ENCODE measurements around the gene ZBED4.

The ZBED4 gene

GRCh38 chr22:49878206-49878605, 24.6 kb downstream of the ZBED4 start:
- TF ChIP-seq, protein P1, sequence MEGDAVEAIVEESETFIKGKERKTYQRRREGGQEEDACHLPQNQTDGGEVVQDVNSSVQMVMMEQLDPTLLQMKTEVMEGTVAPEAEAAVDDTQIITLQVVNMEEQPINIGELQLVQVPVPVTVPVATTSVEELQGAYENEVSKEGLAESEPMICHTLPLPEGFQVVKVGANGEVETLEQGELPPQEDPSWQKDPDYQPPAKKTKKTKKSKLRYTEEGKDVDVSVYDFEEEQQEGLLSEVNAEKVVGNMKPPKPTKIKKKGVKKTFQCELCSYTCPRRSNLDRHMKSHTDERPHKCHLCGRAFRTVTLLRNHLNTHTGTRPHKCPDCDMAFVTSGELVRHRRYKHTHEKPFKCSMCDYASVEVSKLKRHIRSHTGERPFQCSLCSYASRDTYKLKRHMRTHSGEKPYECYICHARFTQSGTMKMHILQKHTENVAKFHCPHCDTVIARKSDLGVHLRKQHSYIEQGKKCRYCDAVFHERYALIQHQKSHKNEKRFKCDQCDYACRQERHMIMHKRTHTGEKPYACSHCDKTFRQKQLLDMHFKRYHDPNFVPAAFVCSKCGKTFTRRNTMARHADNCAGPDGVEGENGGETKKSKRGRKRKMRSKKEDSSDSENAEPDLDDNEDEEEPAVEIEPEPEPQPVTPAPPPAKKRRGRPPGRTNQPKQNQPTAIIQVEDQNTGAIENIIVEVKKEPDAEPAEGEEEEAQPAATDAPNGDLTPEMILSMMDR (IDR thresholded peaks at IDR 0.05; ENCODE audit: extremely low read depth, missing control alignments): no peak

DNA sequence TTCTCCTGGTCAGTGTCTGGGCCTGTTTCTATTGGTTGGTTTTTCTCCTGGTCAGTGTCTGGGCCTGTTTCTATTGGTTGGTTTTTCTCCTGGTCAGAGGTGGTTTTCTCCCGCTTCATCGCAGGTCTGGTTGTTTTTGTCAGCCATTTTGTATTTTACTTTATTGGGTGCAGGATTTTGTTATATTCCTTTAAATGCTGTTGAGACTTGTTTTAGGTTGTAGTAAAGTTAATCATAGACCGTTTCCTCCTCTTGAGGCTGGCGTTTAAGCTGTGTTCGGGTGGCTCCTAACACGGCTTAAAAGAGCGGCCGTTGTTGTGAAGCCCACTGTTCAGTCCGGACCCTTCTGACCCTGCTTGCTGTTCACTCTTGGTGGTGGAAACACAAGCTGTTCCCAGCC, 26.2 kb downstream of the ZBED4 start:
- no peak for DNase-seq (ENCODE audit: low spot score)
- TF ChIP-seq, protein P1 (IDR thresholded peaks at IDR 0.05; ENCODE audit: extremely low read depth, missing control alignments): no peak

More at GRCh38 chr22:49878206-49878605, 24.6 kb downstream of the ZBED4 start:
- no peak for DNase-seq (ENCODE audit: low spot score)

- TF ChIP-seq, protein P1 (IDR thresholded peaks at IDR 0.05; ENCODE audit: extremely low read depth, missing control alignments): no peak
- DNase-seq (ENCODE audit: low spot score): peak; percentile 66
These were observed 26.6 kb downstream of the ZBED4 start for GRCh38 chr22:49880281-49880680.

GRCh38 chr22:49881856-49882255, 28.2 kb downstream of the ZBED4 start:
- TF ChIP-seq, protein P1 (IDR thresholded peaks at IDR 0.05; ENCODE audit: extremely low read depth, missing control alignments): no peak
- DNase-seq (ENCODE audit: low spot score): peak; percentile 40

GRCh38 chr22:49882519-49883293, 29.1 kb downstream of the ZBED4 start:
- no peak for DNase-seq (ENCODE audit: low spot score)

GRCh38 chr22:49883294-49883640, 29.6 kb downstream of the ZBED4 start:
- DNase-seq (ENCODE audit: low spot score): no peak
- TF ChIP-seq, protein P1 (IDR thresholded peaks at IDR 0.05; ENCODE audit: extremely low read depth, missing control alignments): no peak

More at GRCh38 chr22:49882519-49883293, 29.1 kb downstream of the ZBED4 start:
- TF ChIP-seq, protein P1 (IDR thresholded peaks at IDR 0.05; ENCODE audit: extremely low read depth, missing control alignments): no peak

GRCh38 chr22:49884075-49884474, 30.4 kb downstream of the ZBED4 start:
- DNase-seq (ENCODE audit: low spot score): no peak
- TF ChIP-seq, protein P1 (IDR thresholded peaks at IDR 0.05; ENCODE audit: extremely low read depth, missing control alignments): no peak
